T47D (cell line): Measurements from ENCODE around the gene CD28.
A peak's percentile ranks its signal among the peaks of the same experiment; 100 is the strongest.

Source experiments
- DNase-seq, 2 experiments: peaks; one replicate each; pipeline versions ENCODE4 v3.0.0 to v3.0.0-alpha.2; 2011 to 2012; ENCODE audit warnings: low read depth in 1 of 2, low spot score in 1 of 2
- JUND ChIP-seq: IDR thresholded peaks from 2 replicates; pipeline ENCODE4 v1.6.1; 2012; ENCODE audit warnings: low read depth
- in situ Hi-C: cut with HindIII; loops from 2 replicates; pipeline ENCODE4 v1.10.0; 2016; ENCODE audit warnings: low sequenced_read_pairs, low pct_unique_long_range_greater_than_20kb

CD28 gene

GRCh38 chr2:203732092-203732952 lies 25.9 kb downstream of the CD28 start:
- TF ChIP-seq JUND: no peak
- DNase-seq: no peak
- in situ Hi-C loops: no loop called here

- no peak for TF ChIP-seq JUND
- DNase-seq: no peak
- in situ Hi-C loops: no loop called here
These were observed 26.6 kb downstream of the CD28 start for GRCh38 chr2:203732953-203733510.

GRCh38 chr2:203733684-203734083 lies 27.2 kb downstream of the CD28 start:
- in situ Hi-C loops: no loop called here
- DNase-seq: no peak
- no peak for TF ChIP-seq JUND

GRCh38 chr2:203734276-203734983 lies 28.0 kb downstream of the CD28 start:
- DNase-seq: no peak
- no peak for TF ChIP-seq JUND
- in situ Hi-C loops: no loop called here

GRCh38 chr2:203737360-203737759 lies 30.9 kb downstream of the CD28 start:
- DNase-seq: no peak
- in situ Hi-C loops: no loop called here
- no peak for TF ChIP-seq JUND

- TF ChIP-seq JUND: no peak
- in situ Hi-C loops: no loop called here
- no peak for DNase-seq
These were observed 32.9 kb downstream of the CD28 start for GRCh38 chr2:203739351-203739750.

GRCh38 chr2:203740871-203741281 lies 34.4 kb downstream of the CD28 start:
- peak in 1 of 2 experiments; percentile 16 for DNase-seq
- in situ Hi-C loops: no loop called here
- no peak for TF ChIP-seq JUND

DNA sequence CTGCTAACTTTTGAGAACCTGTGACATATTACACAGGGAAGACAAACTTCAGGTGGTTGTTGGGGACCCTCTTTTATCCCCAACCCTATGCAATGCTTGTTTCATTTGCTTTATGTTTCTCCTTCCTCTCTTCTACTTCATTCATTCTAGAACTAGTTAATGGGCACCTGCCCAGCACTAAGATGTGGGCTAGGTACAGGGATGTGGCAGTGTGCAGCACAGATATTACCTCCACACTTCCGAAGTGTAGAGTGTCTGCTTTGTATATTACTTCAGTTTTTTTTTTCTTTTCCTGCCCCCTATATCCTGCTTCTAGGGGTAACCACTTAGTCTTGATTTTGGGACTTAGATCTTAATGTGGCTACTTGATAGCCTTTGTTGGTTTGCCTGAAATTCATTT lies 35.1 kb downstream of the CD28 start:
- in situ Hi-C loops: no loop called here
- no peak for DNase-seq
- TF ChIP-seq JUND: no peak

GRCh38 chr2:203743441-203743981 lies 37.1 kb downstream of the CD28 start:
- in situ Hi-C loops: no loop called here
- no peak for DNase-seq
- no peak for TF ChIP-seq JUND

- in situ Hi-C loops: no loop called here
- no peak for DNase-seq
These were observed 37.7 kb downstream of the CD28 start for GRCh38 chr2:203744091-203744490.

GRCh38 chr2:203745267-203745666 lies 38.8 kb downstream of the CD28 start:
- no peak for TF ChIP-seq JUND
- DNase-seq: no peak
- in situ Hi-C loops: no loop called here

More at GRCh38 chr2:203744091-203744490, 37.7 kb downstream of the CD28 start:
- no peak for TF ChIP-seq JUND

DNA sequence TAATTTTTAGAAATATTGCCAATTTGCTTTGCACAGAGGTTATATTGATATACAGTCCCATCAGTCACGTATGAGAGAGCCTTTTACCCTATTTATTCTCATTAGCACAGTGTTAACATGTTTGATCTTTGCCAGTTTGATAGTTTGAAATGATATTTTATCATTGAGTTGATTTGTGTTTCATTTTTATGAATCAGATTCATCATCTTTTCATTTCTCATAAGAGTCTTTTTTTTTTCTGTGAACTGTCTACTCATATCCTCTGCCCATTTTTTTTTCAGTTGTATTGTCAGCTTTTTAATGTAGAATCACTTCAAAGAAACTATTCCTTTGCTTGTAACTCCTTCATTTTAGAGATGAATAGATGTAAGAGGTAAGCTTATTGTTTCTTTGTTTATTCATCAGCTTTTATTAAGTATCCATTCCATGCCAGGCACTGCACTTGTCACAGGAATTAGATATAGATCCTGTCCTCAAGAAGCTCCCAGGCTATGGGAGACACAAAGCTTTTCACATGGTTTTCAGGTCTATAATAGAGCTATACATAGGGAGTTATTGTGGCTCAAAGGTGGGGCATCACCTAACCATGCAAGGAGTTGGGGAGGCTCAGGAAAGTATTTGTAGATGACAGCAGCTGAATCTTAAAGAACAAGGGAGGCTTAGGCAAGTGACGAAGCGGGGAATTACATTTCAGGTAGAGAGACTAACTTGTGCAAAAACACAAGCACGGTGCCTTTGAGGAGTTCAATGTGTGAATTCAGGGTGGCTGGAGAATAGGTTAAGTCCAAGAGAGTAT lies 42.1 kb downstream of the CD28 start:
- in situ Hi-C loops: no loop called here
- TF ChIP-seq JUND: no peak
- DNase-seq: no peak
